Testis (tissue), 3 donors: Measurements from ENCODE around the gene FAXC. TPM values are rescaled to one million over a fixed set of nuclear protein-coding genes. Genes with fewer than 3 reads are reported as not detected.

Experiments used
- DNase-seq: peaks from one replicate; pipeline ENCODE4 v3.0.0-alpha.2; 2019
- H3K27ac ChIP-seq, 2 donors: fragments of 200-600 bp; sonication (generic); one replicate each; pipeline ENCODE4 v1.5.1; 2019
- H3K27me3 ChIP-seq: fragments of 200-600 bp; sonication (generic); one replicate; pipeline ENCODE4 v1.5.1; 2019
- H3K36me3 ChIP-seq: fragments of 200-600 bp; sonication (generic); one replicate; pipeline ENCODE4 v1.5.1; 2017; ENCODE audit warnings: low read depth; ENCODE audit errors: missing control alignments
- H3K4me1 ChIP-seq: fragments of 200-600 bp; sonication (generic); one replicate; pipeline ENCODE4 v1.5.1; 2019
- H3K4me3 ChIP-seq, 2 donors: fragments of 200-600 bp; sonication (generic); one replicate each; pipeline ENCODE4 v1.5.1; 2017 to 2019
- H3K9me3 ChIP-seq: fragments of 200-600 bp; sonication (generic); one replicate; pipeline ENCODE4 v1.5.1; 2017
- CTCF ChIP-seq, 3 experiments: fragments of 450-650 bp in 2 of 3; fragments of 200-600 bp in 1 of 3; sonication (generic) in 1 of 3; IDR thresholded peaks; one replicate each; pipeline ENCODE4 v1.5.1; 2016 to 2019; ENCODE audit warnings: antibody characterized with exemption in 3 of 3, mild to moderate bottlenecking in 2 of 3, moderate library complexity in 1 of 3
- POLR2A ChIP-seq: fragments of 450-650 bp; IDR thresholded peaks from one replicate; pipeline ENCODE4 v1.6.1; 2017; ENCODE audit warnings: antibody characterized with exemption, mild to moderate bottlenecking, moderate library complexity
- WGBS, 2 donors: methylation state at CpG; one replicate each; pipeline ENCODE4 v1.1.5; 2018; 5-methylcytosine and 5-hydroxymethylcytosine counted together
- intact Hi-C: fragments of 100-400 bp; cut with DNase I; formaldehyde crosslinking; loops from one replicate; pipeline ENCODE4 v1.15.1; 2023; ENCODE audit warnings: low total_unique reads
- polyA plus RNA-seq: library from polyadenylated mRNA; stranded (reverse); fragments of 350-450 nt; fragmentation: Illumina TruSeq; extraction: RNeasy Lipid Tissue Mini Kit (QIAGEN cat#74804); gene quantifications from one replicate; pipeline ENCODE4 v1.2.3, GENCODE V29; 2014; ENCODE audit warnings: low read depth, low replicate concordance; ENCODE audit not compliant: insufficient read depth
- total RNA-seq, 2 donors: library from RNA; depleted of rRNA; stranded (reverse); fragments of >200 nt; gene quantifications; one replicate each; pipeline ENCODE4 v1.2.3, GENCODE V29; 2016

FAXC gene
- total and polyA plus RNA-seq, 3 donors from 2014 or later: 2.7 to 5.9 (median 5.0) TPM

GRCh38 chr6:99334526-99335127 is 14.8 kb downstream of the FAXC start:
- no peaks in the 10 kb centered on the region for H3K36me3 ChIP-seq
- TF ChIP-seq POLR2A: no peak
- TF ChIP-seq CTCF (IDR thresholded peaks at IDR 0.05): peak in 2 of 3 experiments; percentile 10 to 31
- WGBS, 2 donors: 68 to 69% methylated on average over 2 of the region's 2 CpGs
- H3K27ac ChIP-seq: no peak overlapping the region
- H3K4me3 ChIP-seq: no peak overlapping the region
- no peaks in the 10 kb centered on the region for H3K27me3 ChIP-seq
- peak; percentile 36 for DNase-seq
- H3K4me1 ChIP-seq: no peaks in the 10 kb centered on the region
- intact Hi-C loops: no loop called here
- H3K9me3 ChIP-seq: no peaks in the 10 kb centered on the region

GRCh38 chr6:99333068-99333467 is 16.4 kb downstream of the FAXC start:
- TF ChIP-seq POLR2A (no peak), CTCF (IDR thresholded peaks at IDR 0.05) (no peak)
- H3K36me3 ChIP-seq: no peaks in the 10 kb centered on the region
- intact Hi-C loops: no loop called here
- H3K27me3 ChIP-seq: no peaks in the 10 kb centered on the region
- DNase-seq: no peak
- no peak overlapping the region for H3K4me3 ChIP-seq
- H3K9me3 ChIP-seq: no peaks in the 10 kb centered on the region
- H3K27ac ChIP-seq: no peak overlapping the region
- 90% methylated on average over 6 of the region's 6 CpGs for WGBS, 2 donors
- H3K4me1 ChIP-seq: no peaks in the 10 kb centered on the region

GRCh38 chr6:99331531-99331930 is 17.9 kb downstream of the FAXC start:
- intact Hi-C loops: no loop called here
- WGBS, 2 donors: 77 to 92% methylated on average over 3 of the region's 3 CpGs
- H3K27ac ChIP-seq: no peak overlapping the region

GRCh38 chr6:99330159-99330558 is 19.3 kb downstream of the FAXC start:
- H3K4me1 ChIP-seq: no peaks in the 10 kb centered on the region
- DNase-seq: peak; percentile 72
- peak in 2 of 3 experiments; percentile 38 to 64 for TF ChIP-seq CTCF (IDR thresholded peaks at IDR 0.05)
- TF ChIP-seq POLR2A: no peak
- H3K4me3 ChIP-seq: no peak overlapping the region
- intact Hi-C loops: no loop called here
- WGBS, 2 donors: 20 to 42% methylated on average over 2 of the region's 2 CpGs
- no peaks in the 10 kb centered on the region for H3K27me3 ChIP-seq
- H3K27ac ChIP-seq: no peak overlapping the region
- H3K9me3 ChIP-seq: no peaks in the 10 kb centered on the region
- H3K36me3 ChIP-seq: no peaks in the 10 kb centered on the region

More at GRCh38 chr6:99331531-99331930, 17.9 kb downstream of the FAXC start:
- no peaks in the 10 kb centered on the region for H3K36me3 ChIP-seq
- no peaks in the 10 kb centered on the region for H3K4me1 ChIP-seq
- no peaks in the 10 kb centered on the region for H3K9me3 ChIP-seq
- H3K27me3 ChIP-seq: no peaks in the 10 kb centered on the region
- no peak for DNase-seq
- H3K4me3 ChIP-seq: no peak overlapping the region
- TF ChIP-seq POLR2A (no peak), CTCF (IDR thresholded peaks at IDR 0.05) (no peak)

- no peak for DNase-seq
- intact Hi-C loops: no loop called here
- no peaks in the 10 kb centered on the region for H3K27me3 ChIP-seq
- no peak overlapping the region for H3K27ac ChIP-seq
- H3K9me3 ChIP-seq: no peaks in the 10 kb centered on the region
- H3K36me3 ChIP-seq: no peaks in the 10 kb centered on the region
- H3K4me3 ChIP-seq: no peak overlapping the region
- H3K4me1 ChIP-seq: no peaks in the 10 kb centered on the region
- TF ChIP-seq CTCF (IDR thresholded peaks at IDR 0.05): no peak
- TF ChIP-seq POLR2A: no peak
Observed at GRCh38 chr6:99324996-99325395, 24.5 kb downstream of the FAXC start.
